ENCODE results near the gene MPP1.
"Not testable (repeated sequence)": the region's sequence is repeated elsewhere in the genome, so short reads cannot be mapped to it uniquely, and the experiment has no call there.

MPP1 gene
- 135 to 254 (median 184) reads per million in 18 experiments for total RNA-seq

GRCh38 chrX:154804957-154805695 lies at the start of gene MPP1:
MPP1 (minus strand) TSS chrX:154805485; CDS start chrX:154805373, 112 bp downstream.
- DNase-seq, result peak; percentile 75 to 81

DNA sequence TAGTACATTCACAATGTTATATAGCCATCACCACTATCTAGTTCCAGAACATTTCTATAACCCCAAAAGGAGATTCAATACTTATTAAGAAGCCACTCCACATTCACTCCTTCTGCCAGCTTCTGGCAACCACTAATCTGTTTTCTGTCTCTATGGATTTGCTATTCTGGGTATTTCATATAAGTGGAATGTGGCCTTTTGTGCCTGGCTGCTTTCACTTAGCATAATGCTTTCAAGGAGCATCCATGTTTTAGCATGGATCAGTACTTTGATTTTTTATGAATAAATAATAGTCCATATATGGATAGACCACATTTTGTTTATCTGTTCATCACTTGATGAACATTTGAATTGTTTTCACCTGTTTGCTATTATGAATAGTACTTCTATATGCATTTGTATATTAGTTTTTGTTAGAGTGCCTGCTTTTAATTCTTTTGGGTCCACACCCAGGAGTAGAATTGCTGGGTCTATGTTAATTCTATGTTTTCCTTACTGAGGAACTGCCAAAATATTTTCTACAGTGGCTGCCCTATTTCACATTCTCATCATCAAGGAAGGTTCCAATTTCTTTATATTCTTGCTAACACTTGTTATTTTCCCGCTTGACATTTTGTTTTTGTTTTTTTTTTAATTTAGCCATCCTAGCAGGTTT lies 45.8 kb upstream of the MPP1 start:
- DNase-seq, result no peak

- peak; percentile 42 to 62 for DNase-seq
These were observed 35.6 kb upstream of the MPP1 start for GRCh38 chrX:154840856-154841255.

GRCh38 chrX:154836163-154836562 lies 30.9 kb upstream of the MPP1 start:
- DNase-seq, result no peak

- DNase-seq, result no peak
These were observed 29.3 kb upstream of the MPP1 start, which contains the start of gene SMIM9 for GRCh38 chrX:154834562-154834961. SMIM9 (minus strand) TSS chrX:154834662; CDS start chrX:154830856, 3,806 bp downstream.

DNA sequence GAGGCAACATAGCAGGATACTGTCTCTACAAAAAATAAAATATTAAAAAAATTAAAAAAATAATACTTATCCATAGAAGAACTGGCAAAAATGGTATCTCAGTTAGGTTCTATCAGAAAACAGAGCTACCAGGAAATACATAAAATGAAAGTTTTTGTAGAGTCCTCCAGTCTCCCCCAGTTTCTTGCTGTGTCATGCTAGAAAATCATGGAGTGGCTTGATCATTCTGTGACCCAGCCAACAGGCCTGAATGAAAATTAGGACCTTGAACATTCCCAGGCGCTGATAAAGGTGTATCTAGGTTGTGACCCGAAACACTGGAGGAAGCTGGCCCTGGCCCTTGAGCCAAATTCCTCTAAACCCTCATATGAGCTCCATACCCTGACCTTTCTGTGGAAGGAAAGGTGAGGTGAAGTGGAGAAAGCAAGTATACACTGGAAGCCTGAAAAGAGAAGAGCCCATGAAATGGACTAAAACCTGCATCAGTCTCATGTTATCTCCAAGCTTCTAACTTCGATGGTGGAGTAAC lies 28.5 kb upstream of the MPP1 start:
- no peak for DNase-seq

GRCh38 chrX:154829926-154830442 lies 24.7 kb upstream of the MPP1 start:
- DNase-seq, result no peak

DNA sequence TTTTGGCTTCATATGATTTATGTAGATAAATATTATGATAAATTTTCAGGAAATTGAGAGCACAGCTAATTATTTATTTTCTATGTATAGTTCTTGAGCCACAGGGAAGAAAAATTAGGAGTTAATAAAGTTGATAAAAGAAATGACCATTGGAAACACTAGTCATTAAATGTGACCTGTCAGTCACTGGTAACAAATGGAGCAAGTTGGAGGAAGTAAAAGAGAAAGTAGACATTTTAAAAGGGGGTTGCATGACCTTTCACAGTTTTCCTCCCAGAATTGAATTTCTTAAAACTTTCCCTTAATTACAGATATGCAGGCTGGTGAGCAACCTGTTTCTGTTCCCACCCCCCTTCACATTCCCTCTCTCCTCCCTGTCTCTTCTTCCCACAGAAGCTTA lies 23.8 kb upstream of the MPP1 start:
- no peak for DNase-seq

DNA sequence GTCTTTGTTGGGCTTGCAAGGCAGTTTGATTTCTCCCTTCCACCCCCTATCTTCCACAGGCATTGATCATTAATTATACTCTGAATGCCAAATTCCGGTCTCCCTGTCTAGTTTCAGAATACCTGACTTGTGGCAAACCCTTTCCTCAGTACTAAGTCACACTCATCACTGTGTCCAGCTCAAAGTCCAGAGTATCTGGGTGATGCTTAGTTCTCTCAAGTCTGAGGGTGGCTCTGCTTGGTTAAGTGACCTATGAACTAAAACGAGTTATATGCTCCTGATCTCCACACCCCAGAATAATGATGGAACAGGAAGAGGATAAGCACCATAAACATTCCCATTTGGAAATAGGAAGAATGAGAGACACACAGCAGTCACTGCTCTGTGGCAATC lies 22.7 kb upstream of the MPP1 start:
- no peak for DNase-seq

DNA sequence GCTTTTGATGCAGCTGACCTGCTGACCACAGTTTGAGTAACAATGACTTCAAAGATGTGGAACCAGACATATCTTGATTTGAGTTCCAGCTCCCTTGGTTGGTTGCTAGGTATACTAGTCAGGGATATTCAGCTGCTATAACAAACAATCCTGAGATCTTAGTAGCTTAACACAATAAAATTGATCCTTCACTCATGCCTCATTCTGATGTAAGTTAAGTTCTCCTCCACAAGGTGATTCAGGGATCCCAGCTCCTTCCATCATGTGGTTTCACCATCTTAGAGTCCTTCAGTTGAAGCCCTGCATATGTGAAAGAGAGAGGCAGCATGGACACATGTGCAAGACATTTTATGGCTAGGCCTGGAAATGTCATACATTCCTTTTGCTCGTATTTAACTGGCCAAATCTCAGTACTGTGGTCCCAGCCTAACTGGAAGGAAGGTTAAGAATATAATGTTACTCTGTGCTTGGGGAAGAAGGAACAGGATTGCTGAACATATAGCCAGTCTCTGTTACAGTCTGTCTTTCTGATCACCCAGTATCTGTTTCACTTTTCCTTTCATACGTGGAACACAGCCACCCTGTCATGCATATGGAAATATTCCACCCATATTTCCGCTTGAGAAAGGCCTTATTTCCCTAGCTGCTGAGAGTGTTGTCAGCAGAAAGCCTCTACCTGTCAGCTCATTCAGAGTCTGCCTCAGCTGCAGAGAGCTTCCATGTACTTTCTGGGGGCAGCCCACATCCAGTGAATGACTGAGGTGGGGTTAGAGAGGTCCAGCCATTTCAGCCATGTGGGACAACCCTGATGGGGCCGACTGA lies 22.1 kb upstream of the MPP1 start:
- peak; percentile 2 to 10 for DNase-seq

DNA sequence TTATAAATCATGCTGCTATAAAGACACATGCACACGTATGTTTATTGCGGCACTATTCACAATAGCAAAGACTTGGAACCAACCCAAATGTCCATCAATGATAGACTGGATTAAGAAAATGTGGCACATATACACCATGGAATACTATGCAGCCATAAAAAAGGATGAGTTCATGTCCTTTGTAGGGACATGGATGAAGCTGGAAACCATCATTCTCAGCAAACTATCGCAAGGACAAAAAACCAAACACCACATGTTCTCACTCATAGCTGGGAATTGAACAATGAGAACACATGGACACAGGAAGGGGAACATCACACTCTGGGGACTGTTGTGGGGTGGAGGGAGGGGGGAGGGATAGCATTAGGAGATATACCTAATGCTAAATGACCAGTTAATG lies 20.3 kb upstream of the MPP1 start:
- DNase-seq, result not testable (repeated sequence)

- DNase-seq, result no peak
These were observed 19.4 kb upstream of the MPP1 start for GRCh38 chrX:154824638-154825037.

- DNase-seq, result no peak
These were observed 16.7 kb upstream of the MPP1 start for GRCh38 chrX:154822029-154822428.

- no peak for DNase-seq
These were observed 16.2 kb upstream of the MPP1 start for GRCh38 chrX:154821523-154821922.

DNA sequence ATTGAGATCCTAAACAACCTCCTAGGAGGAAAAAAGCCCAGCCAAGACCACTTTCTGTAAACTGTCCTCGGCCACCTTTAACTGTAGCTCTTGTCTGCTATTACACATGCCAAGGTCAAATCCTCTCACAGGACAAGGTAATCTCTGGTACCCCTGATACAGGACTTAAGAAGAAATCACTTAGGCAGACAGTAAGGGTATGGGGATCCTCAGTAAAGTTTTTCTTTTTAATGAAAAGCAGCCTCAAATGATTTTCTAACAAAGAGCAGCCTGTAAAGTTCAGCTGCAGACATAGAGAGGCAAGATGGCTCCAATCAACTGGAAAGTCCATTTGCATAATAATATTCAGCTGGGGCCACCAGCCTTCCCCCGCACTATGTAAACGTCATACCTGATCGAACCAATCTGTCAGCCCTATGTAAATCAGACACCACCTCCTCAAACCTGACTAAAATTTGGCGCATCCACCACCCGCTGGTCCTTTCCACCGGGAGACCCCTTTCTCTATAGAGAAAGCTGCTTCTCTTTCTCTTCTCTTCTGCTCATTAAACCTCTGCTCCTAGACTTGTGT lies 14.6 kb upstream of the MPP1 start:
- DNase-seq, result no peak

DNA sequence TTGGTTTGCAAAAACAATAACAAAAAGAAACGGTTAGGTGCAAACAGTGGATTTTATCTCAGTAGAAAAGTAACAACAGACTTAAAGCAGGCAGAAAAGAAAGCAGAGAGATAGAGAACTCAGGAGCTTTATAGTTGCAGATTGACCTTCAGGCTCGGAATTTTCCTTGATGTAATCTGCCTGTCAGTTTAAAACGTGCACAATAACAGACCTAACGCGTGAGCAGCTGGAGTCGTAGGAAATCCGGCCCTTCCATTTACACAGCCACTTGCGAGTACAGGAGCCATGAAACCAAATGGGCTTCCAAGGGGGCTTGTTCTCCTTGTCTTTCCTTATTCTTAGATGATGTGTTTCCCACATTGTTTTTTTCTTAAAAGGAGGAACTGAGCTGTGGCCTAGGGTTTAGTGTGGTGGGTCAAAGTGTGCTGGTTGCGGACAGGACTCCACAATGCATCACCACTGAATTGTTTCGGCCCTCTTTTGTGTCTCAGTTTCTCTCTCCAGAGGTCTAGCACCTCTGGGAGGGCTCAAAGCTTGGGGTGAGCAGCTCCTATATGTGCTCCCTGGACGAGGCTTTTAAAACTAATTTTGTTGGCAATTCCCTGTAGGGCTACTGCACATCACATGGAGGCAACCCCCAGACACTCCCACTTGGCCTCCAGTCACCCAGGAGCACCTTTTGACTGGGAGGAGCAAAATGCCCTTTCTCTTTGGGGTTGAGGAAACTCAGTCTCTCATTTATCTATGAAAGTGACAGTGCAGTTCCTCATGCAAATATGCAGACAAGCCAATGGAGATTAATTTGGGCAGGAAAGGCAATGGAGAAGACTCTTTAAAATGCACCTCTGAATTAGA lies 13.9 kb upstream of the MPP1 start:
- no peak for DNase-seq

DNA sequence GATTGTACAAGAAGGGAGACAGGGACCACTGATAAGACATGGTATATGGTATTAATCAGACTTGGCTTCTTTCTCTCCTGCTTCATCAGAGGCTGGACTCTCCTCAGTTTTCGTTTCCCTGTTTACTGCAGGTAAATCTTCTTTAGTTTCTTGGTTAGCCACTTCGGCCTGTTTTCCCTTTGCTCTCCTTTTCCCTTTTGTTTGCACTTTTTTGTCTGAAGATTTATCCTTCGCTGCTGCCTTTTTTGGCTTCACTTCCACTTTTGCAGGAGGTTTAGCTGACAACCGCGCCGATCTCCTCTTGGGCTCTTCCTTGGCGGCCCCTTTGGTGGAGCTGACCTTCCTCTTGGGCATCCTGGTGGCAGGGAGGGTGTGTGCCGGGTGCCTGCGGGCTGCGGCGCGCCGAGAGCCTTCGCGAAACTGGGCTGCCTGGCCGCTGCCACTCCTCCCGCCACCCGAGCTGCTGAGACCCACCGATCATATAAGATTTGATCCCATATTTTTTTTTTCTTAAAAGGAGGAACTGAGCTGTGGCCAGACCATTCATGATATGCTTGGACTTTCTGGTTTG lies 11.8 kb upstream of the MPP1 start:
- not testable (repeated sequence) for DNase-seq

DNA sequence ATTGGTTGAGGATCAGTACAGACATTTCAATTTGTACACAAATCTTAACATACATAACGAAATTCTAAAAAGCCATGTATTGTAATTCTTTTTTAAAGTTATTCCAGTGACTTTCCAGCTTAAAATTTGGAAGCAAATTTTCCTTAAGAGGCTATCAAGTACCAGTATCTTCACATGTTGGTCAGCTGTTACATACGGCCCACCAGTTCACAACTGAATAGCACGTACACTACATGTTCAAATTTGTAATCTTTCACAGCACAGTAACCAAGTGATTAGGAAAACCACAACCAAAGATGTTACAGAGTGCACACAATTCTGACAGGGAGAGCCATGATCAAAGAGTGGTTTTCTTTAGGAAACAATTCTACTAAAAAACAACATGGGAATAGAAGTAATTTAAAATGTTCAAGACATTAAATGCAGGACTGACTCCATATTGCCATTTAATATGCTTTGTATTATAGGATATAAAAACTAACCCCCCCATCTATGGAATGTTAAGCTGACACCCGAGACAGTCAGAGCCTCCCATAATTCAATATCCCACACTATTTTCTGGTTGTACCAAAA lies 11.1 kb upstream of the MPP1 start:
- DNase-seq, result not testable (repeated sequence)

- DNase-seq, result no peak
These were observed 10.1 kb upstream of the MPP1 start for GRCh38 chrX:154815274-154815818.

GRCh38 chrX:154813801-154814200 lies 8.5 kb upstream of the MPP1 start:
- no peak for DNase-seq

All from inflammatory macrophage (primary cell).